GM12874 (cell line): ENCODE results near the gene SNX32.

Experiments used
- TF ChIP-seq, protein P1 (sequence below): IDR thresholded peaks from 2 replicates; pipeline ENCODE4 v1.5.1; 2011; ENCODE audit warnings: low read depth, mild to moderate bottlenecking, control low read depth, low read length, moderate library complexity; ENCODE audit not compliant: insufficient read depth

SNX32 gene

DNA sequence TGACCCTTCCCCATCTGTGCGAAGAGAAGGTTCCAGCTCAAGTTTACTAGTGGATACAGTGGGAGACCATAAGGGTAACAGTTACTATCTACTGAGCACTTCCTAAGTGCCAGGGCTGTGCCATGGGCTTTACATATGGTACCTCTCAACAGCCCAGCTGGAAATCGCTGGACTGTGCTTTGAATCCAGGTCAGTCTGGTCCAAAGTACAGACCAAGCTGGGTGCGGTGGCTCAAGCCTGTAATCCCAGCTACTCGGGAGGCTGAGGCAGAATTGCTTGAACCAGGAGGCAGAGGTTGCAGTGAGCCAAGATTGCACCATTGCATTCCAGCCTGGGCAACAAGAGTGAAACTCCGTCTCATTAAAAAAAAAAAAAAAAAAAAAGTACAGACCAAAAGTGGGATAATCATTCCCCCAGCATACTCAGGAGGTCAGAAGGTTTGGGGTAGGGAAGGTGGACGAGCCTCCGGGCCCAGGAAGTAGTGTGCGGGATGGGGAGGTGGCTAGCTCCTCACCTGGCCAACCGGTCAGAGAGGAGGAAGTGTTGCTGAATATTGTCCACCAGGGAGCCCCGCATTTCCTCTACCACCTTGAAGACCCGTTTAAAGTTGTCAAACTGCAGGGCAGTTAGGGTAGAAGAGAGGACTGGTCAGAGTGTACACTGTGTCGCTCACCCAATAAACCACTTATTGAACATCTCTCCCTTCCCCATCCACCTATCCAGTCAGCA is 52.2 kb downstream of the SNX32 start:
- TF ChIP-seq, protein P1, sequence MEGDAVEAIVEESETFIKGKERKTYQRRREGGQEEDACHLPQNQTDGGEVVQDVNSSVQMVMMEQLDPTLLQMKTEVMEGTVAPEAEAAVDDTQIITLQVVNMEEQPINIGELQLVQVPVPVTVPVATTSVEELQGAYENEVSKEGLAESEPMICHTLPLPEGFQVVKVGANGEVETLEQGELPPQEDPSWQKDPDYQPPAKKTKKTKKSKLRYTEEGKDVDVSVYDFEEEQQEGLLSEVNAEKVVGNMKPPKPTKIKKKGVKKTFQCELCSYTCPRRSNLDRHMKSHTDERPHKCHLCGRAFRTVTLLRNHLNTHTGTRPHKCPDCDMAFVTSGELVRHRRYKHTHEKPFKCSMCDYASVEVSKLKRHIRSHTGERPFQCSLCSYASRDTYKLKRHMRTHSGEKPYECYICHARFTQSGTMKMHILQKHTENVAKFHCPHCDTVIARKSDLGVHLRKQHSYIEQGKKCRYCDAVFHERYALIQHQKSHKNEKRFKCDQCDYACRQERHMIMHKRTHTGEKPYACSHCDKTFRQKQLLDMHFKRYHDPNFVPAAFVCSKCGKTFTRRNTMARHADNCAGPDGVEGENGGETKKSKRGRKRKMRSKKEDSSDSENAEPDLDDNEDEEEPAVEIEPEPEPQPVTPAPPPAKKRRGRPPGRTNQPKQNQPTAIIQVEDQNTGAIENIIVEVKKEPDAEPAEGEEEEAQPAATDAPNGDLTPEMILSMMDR = no peak

DNA sequence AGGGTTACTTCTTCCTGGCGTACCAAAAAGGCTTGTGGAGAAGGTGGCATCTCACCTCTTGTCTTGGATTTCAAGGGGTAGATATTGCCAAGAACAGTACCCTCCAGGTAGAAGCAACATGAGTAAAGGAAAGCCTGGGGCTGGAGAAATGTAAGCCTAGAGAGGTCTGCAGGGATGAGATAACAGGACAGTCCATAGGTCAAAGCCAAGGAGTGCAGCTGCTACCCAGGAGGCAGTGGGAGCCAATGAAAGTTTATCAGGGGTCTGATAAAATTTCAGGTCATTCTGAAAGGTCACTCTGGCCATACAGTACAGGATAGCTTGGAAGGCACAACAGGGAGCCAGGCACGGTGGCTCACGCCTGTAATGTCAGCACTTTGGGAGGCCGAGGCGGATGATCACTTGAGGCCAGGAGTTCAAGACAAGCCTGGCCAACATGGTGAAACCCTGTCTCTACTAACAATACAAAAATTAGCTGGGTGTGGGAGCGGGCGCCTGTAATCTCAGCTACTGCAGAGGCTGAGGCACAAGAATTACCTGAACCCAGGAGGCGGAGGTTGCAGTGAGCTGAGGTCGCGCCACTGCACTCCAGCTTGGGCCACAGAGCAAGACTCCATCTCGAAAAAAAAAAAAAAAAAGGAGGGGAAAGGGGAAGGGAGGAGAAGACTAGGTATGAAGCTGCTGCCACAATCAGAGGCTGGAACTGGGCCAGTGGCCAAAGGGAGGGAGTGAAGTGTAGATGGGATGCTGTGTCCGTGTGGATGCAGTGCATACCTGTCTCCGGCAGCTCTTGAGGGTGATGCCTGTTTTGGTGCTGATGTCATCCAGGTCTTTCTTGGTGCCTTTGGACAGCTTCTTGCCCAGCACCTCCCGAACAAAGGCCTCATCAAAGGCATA is 53.3 kb downstream of the SNX32 start:
- TF ChIP-seq, protein P1 = no peak

DNA sequence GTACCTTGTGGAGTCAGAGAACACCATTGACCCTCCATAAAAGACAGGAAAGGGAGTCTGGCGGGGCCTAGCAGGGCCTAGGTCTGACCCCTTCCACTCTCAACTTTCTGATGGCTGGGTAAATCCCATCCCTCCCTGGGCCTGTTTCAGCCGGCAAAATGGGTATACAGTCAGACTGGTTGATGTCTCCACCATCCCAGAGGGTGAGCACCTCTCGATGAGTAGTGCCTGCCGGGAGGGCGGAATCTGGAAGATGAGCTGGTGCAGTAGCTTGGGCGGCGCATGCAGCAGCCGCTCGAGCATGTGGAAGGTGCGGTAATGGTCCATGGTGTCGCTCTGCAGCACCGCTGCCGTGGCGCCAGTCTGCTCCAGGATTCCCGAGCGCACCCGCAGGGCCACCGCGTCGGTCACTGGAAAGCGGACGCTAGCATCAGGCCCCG is 54.0 kb downstream of the SNX32 start:
- TF ChIP-seq, protein P1 = no peak

DNA sequence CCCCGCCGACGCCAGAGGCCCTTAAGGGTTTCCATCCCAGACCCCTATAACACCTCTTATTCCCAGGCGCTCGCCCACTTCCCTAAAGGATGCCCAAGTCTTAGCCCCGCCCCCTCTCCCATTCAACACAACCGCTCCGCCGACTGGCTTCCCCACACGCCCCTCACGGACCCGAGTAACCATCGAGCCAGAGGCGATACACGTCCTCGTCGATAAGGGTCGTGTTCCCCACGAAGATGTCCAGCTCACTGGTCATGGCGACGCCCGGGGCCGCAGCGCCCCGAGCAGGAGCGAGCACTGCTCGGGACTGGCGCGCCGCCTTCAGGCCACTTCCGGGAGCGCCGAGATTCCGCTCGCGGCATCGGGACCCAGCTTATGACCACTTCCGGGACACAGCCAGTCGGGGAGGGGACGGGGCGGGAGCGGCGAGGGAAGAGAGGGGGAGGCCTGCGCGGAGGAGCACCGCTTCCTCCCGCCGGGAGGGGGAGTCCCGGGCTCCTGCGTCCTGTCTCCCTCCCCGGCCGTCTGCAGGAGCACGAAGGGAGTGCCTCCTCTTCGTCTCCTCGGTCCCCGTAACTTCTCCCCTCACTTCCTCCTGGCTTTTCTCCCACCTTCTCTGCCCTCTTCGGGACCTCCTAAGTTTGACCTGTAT is 54.5 kb downstream of the SNX32 start, which contains the start of gene FIBP:
Gene FIBP, minus strand, starts transcription at position 309 of the 652 bp plus-strand sequence. Its CDS starts 53 bp downstream, at position 256.
- TF ChIP-seq, protein P1 = peak; percentile 91

DNA sequence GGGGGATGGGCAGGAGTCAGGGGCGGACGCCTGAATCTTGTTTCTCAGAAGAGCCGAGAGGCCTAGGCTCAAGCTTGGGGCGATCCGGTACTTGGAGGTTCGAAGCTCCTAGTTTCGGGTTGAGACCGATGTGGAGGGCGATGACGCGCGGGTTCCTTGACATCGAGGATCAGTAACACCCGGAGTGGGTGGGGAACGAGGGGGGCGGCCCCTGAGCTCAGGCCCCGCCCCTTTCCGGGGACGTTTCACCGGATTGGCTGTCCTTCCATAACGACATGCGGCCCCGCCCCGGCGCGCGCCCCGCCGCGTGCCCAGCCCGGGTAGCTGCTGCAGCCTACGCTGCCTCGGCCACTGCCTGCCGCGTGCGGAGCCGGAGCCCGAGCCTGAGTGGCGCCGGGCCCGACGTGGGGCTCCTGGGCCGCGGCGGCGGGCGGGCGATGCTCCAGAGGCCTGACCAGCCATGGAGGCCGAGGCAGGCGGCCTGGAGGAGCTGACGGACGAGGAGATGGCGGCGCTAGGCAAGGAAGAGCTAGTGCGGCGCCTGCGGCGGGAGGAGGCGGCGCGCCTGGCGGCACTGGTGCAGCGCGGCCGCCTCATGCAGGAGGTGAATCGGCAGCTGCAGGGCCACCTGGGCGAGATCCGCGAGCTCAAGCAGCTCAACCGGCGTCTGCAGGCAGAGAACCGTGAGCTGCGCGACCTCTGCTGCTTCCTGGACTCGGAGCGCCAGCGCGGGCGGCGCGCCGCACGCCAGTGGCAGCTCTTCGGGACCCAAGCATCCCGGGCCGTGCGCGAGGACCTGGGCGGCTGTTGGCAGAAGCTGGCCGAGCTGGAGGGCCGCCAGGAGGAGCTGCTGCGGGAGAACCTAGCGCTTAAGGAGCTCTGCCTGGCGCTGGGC is 56.8 kb downstream of the SNX32 start, which contains the start of gene CCDC85B:
Gene CCDC85B, plus strand, starts transcription at position 350 of the 895 bp plus-strand sequence. Its CDS starts 111 bp downstream, at position 461.
- TF ChIP-seq, protein P1 = 0 out of 2 replicates have a peak, but pooled peaks have one; percentile 4

DNA sequence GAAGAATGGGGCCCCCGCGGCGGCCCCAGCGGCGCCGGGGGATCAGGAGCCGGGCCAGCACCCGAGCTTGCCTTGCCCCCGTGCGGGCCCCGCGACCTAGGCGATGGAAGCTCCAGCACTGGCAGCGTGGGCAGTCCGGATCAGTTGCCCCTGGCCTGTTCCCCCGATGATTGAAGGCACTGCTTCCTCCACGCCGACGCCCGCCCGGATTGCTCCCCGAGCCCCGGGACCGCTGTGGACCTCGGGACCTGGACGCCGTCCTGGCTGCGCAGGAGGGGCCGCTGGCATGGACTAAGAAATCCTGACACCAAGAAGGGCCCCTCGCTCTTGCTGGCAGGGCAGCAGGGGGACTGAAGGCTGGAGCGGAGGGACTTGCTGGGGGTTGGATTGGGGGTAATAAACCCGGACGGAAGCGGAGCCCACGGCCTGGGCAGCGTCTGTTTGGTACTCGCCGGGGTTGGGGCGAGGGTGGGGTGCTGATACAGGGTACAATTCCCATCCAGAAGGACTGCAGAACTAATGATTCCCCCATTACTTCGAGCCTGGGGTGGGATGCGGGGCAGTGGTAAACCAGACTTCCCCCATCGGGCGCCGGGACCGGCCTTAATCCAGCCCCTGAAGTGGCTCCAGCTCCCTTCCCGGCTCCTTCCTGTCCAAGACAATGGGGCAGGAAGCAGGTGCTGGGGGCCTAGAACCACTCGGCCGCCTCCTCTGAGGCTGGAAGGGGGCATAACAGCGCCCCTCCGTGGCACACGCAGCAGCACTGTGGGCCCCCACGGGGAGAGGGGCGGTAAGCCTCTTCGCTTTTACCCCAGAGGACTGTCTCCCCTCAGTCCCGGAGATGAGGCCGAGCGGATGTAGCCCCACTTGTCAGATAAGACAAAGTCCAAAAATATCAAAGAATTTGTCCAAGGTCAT is 57.7 kb downstream of the SNX32 start:
- TF ChIP-seq, protein P1 = peak; percentile 67
